Stimulated activated CD4-positive, alpha-beta T cell treated with anti-CD3 and anti-CD28 coated beads, Interleukin-1b, Interleukin-23, amount 100 ng/mL, for 4 hours (primary cell): Measurements from ENCODE around the gene CERS6.

Experiments used
- DNase-seq, 2 donors: peaks; one replicate each; pipeline ENCODE4 v3.0.0-alpha.2; 2020; ENCODE audit warnings: low read depth in 2 of 2

CERS6 gene

GRCh38 chr2:168673265-168674189, 217.5 kb downstream of the CERS6 start:
- no peak for DNase-seq

GRCh38 chr2:168678153-168678853, 222.2 kb downstream of the CERS6 start:
- DNase-seq = no peak

GRCh38 chr2:168679081-168679480, 223.0 kb downstream of the CERS6 start:
- no peak for DNase-seq

DNA sequence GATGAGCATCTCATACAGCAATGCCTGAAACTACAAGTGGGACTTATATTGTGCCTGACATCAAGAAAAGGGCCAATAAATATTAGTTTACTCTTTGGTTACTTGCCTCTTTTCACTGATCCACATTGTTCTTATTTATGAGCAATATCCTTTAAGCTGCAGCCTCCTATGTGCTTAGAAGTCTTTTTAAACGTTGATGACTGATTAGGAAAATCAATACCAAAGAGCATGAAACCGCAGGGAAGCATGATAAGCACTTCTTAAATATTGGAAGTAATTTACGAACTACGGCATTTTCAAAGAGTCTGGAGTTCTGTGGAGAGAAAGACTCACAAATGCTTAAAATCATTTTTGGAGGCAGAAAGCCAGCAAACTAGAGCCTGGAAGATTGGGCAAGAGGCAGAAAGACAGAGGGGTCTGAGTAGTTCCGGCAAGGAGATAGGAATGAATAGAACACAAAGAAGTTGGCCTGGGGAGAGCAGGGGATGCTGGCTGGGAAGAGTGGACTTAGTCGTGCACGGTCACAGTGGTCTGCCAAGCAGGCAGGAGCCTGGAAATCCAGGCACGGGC, 223.8 kb downstream of the CERS6 start:
- DNase-seq = no peak

DNA sequence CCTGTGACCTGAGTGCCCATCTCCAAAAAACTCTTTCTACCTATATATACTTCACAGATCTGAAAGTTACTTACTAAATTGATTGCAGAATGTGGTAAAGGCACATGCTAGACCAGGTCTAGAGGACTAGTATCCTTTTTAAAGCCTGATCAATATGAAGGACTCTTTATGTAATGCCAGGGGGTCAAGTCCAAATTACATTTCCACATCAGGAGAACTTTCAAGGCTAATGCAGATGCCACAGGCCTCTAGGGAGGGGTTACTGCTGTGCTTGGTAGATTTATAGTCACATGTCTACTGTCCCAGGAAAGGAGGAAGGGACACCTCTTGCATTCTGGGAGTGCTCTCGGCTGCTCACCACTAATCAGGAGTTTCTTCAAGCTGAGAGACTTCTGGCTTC, 227.9 kb downstream of the CERS6 start:
- no peak for DNase-seq

GRCh38 chr2:168684921-168685599, 229.0 kb downstream of the CERS6 start:
- DNase-seq = no peak

DNA sequence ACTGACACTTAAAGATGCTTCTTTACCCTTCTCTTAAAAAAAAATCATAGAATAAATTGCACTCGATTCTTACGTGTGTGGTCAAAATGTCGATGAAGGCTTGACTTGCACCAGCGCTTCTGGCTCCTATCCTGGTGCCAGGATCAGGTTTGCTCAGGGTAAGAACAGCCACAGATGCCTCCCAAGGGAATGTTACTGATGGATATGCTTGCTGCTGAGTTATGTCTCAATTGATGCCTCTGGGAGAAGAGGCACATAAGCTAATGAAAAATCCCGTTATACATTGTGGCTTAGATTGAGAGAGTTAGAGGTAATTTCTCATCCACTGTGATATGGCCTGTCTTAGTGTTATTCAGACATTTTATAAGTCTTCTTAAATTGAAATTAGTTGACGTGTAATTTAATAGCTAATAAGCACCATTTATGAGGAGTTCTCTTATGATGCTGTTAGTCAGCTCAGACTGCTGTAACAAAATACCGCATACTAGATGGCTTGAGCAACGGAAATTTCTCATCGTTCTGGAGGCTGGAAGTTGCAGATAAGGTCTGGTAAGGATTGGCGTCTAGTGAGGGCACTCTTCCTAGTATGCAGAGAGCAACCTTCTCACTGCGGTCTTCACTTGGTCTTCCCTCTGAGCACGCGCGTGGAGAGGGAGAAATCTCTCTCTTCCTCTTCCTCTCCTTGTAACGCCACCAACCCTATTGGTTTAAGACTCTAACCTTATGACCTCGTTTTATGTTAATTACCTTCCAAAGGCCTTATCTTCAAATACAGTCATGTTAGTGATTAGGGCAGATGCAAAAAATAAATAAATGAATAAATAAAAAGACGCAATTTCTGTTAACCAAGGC, 229.8 kb downstream of the CERS6 start:
- no peak for DNase-seq

DNA sequence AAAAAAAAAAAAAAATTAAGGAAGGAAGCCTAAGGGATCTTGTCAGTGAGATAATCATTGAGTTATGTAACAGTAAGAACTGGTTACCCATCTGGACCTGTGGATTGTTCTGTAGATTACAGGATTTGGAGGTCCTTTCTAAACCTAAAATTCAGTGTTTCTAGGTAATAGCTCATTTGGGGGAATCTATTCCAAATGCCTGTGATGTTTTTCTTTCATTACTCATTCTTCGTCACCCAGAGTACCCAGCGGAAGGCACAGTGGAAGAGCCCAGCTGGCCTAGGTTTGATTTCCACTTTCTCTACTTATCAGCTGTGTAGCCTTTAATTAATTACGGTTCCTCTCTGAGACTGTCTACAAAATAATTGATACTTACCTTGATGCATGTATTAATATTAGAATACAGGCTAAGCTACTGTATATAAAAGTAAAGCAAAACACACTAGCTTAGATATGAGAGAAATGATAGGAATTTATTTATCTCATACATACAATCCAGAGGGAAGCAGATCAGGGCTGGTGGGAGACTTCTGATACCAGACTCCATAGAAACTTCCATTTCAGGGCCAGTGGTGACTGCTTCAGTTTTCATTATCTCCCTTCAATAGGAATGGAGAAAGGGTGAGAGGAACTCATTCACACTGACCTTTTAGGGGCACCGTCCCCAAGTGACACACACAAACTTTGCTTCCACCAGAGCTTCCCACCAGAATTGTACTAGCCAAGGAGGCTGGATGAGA, 230.6 kb downstream of the CERS6 start:
- DNase-seq = no peak

DNA sequence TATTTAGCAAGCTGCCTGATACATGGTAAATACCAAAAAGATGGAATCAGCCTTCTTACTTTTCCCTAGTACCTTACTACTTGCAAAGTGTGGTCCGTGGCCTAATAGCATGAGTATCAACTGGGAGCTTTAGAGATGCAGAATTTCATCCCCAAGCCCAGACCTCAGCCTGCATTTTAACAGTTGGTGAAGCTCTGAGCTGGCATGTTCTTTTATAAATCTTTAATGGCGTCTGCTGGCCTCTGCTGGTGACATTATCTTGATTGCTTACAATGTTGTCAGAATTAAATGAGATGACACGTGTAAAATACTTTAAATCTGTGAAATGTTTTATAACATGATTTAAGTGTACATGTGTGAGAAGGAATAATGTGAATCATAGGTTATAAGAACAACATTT, 231.2 kb downstream of the CERS6 start:
- DNase-seq = no peak

DNA sequence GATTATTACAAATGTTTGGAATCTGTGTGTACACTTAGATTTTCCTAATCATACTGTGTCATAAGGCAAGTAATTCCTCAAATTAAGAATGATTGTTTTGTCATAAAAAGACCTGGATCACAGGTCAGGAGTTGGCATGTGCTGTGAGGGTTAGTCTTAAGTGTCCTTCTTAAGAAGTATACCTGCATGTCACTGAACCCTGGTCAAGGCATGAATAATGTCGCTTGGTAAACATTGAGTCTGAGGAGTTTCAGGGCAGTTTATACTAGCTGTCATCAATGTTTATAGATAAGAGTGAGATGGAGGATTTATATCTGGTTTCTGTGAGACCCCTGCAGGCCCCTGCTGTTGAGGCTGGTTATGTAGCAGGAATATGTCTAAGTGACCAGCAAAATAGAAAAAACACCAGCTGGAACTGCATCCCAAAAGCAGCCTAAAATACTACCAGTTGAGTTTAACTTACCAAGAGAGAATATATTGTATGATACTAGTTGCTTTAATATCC, 234.4 kb downstream of the CERS6 start:
- DNase-seq = no peak

GRCh38 chr2:168691221-168691620, 235.1 kb downstream of the CERS6 start:
- DNase-seq = no peak

GRCh38 chr2:168692132-168692744, 236.2 kb downstream of the CERS6 start:
- DNase-seq = no peak

DNA sequence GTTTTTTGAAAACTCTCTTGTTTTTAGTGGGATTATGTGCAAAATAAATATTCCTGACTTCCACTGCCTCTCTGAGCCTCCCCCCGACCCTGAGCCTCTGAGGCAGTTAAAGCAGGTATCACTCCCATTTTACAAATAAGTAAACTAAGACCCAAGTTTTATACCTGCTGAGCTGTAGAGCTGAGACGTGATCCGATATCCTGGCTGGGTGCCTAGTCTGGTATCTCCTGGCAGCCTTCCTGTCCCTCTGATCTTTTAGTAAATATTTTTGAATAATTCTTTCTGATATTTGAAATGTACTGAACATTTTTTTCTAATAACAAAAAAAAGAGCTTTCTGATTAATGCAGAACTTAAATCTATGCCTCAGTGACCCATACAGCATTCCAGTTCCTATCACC, 238.1 kb downstream of the CERS6 start:
- DNase-seq = no peak

DNA sequence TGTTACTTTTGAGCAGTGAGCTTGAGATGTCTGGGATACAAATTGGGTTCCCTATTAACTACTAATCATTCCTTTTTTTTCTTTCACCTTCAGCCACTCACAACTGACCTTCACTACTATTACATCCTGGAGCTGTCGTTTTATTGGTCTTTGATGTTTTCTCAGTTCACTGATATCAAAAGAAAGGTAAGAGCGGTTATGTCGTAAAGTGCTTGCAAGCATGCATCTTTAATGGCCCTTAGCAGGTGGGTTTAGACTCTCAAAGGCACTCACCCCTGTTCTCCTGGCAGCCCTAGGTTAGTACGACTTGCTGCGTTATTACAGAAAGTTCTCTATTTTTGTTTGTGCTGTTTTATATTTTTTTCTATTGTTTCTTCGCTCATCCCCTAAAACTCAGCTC, 238.8 kb downstream of the CERS6 start:
- no peak for DNase-seq

DNA sequence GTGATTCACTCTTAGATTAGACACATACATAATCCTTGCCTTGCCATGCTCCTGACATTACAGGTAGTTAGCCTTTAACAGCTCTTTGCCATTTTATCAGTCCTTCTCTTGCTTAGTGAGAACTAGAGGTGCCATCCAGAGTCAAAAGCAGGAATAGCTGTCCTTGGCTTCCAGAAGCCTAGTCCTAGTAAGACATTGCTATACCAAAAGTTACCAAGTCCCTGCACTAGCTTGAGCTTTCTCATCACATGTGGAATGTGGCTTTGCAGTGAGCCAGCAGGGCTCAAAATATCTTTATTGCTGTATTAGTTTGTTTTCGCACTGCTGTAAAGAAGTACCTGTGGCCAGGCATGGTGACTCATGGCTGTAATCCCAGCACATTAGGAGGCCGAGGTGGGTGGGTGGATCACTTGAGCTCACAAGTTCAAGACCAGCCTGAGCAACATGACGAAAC, 241.6 kb downstream of the CERS6 start:
- no peak for DNase-seq

- no peak for DNase-seq
Observed at GRCh38 chr2:168698969-168699368, 242.9 kb downstream of the CERS6 start.

DNA sequence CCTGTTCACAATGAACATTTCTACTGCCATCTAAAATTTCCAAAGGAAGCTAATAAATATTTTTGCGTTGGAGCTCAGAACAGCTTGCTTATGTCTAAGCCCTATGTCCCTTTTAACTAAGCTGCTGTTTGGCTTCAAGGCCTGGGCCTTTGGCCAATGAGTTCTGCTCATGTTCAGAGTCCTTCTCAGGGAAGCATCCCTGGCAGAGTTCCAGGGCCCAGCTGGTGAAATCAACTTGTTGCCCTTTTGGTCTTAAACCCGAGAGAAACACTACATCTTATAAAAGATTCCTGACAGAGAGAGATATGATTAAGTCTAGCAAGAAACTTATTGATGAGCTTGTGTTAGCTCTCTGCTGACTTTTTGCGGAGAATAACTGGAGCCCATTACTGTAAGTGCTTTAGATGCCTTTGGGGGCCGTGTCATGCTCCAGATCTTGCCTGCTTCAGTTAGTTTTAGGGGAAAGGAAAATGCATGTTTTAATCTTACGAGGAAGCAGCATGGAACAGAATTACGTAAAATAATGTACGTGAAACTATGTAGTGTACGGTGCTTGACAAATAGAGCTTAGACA, 243.9 kb downstream of the CERS6 start:
- DNase-seq = no peak

DNA sequence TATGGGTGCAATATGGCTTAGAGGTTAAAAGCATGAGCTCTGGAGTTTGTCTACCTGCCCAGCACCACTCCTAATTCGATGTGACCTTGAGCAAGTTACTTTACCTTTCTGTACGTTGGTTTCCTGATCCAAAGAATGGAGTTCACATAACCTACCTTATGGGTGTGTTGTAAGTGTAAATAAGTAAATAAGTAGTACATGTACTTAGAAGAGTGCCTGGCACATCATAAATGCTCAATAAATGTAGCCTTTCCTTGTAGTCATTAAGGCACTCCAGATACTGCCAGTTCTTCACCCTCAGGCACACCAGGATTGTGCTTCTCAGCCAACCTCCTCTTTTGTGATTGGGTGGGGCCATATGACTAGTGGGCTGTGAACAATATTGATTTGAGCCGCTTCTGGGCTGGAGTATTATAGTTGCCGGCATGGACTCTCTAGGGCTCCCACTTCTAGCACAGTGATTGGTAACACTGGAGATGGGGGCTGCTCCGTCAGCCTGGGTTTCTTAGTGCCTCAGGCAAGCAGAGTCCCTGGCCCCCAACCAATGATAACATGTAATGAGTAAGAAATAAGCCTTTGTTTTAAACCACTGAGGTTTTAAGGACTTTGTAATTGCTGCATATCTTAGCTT, 244.7 kb downstream of the CERS6 start:
- DNase-seq = no peak

DNA sequence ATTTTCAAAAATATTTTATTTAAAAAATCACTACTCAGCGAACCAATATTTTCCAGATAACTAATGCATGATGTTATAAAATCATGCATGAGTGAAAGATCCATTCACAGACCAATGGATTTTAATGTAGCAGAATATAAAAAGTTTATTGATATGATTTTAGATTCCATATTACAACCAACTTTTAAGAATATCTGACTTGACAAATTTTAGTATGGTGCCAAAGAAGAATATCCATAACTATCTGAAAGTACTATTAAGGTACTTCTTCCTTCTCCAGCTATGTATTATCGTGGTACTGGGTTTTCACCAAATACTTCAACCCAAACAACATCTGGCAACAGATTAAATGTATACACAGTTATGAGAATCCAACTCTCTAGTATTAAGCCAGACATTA, 246.5 kb downstream of the CERS6 start:
- no peak for DNase-seq
